Tibial nerve (tissue), 4 donors: ENCODE data around the gene NFIA. TPM values are rescaled to one million over a fixed set of nuclear protein-coding genes. Genes with fewer than 3 reads are reported as not detected.
A peak's percentile ranks its signal among the peaks of the same experiment; 100 is the strongest.

Experiments
- DNase-seq, 2 donors: peaks; one replicate each; pipeline ENCODE4 v3.0.0-alpha.2; 2019; ENCODE audit warnings: low spot score in 2 of 2
- H3K27ac ChIP-seq, 4 donors: fragments of 200-600 bp; sonication (generic) in 3 of 4; one replicate each; pipeline ENCODE4 v1.5.1; 2017 to 2019; ENCODE audit warnings: mild to moderate bottlenecking in 1 of 4
- H3K27me3 ChIP-seq, 2 donors: fragments of 200-600 bp; sonication (generic) in 1 of 2; one replicate each; pipeline versions ENCODE4 v1.5.1 to v1.6.0; 2017 to 2019
- H3K36me3 ChIP-seq, 3 donors: fragments of 200-600 bp; sonication (generic); one replicate each; pipeline ENCODE4 v1.5.1; 2018 to 2019
- H3K4me1 ChIP-seq, 4 donors: fragments of 200-600 bp; sonication (generic) in 3 of 4; one replicate each; pipeline ENCODE4 v1.5.1; 2017 to 2019
- H3K4me3 ChIP-seq, 4 donors: fragments of 200-600 bp; sonication (generic) in 3 of 4; one replicate each; pipeline ENCODE4 v1.5.1; 2017 to 2019; ENCODE audit warnings: mild to moderate bottlenecking in 1 of 4, moderate library complexity in 1 of 4
- H3K9me3 ChIP-seq, 4 donors: fragments of 200-600 bp; sonication (generic) in 3 of 4; one replicate each; pipeline ENCODE4 v1.5.1; 2017 to 2019
- CTCF ChIP-seq, 5 experiments: fragments of 200-600 bp in 3 of 5; fragments of 450-650 bp in 2 of 5; sonication (generic) in 3 of 5; IDR thresholded peaks; one replicate each; pipeline ENCODE4 v1.5.1; 2016 to 2019; ENCODE audit warnings: antibody characterized with exemption in 5 of 5, mild to moderate bottlenecking in 3 of 5, moderate library complexity in 2 of 5
- EP300 ChIP-seq, 2 donors: sonication (generic); formaldehyde crosslinking; IDR thresholded peaks; one replicate each; pipeline ENCODE4 v1.6.1; 2017; ENCODE audit warnings: antibody characterized with exemption in 2 of 2, mild to moderate bottlenecking in 1 of 2
- POLR2A ChIP-seq, 2 donors: fragments of 450-650 bp; IDR thresholded peaks; one replicate each; pipeline ENCODE4 v1.6.1; 2017; ENCODE audit warnings: antibody characterized with exemption in 2 of 2, mild to moderate bottlenecking in 2 of 2, moderate library complexity in 2 of 2
- WGBS, 2 donors: methylation state at CpG; one replicate each; pipeline ENCODE4 v1.1.5; 2018; 5-methylcytosine and 5-hydroxymethylcytosine counted together
- total RNA-seq, 4 donors: library from RNA; depleted of rRNA; stranded (reverse); fragments of >200 nt; gene quantifications; one replicate each; pipeline ENCODE4 v1.1.0, GENCODE V29; 2016

Gene NFIA
- total RNA-seq, 4 donors from 2014 or later: 71.2 to 81.4 (median 75.7) TPM

- Histone ChIP-seq H3K27me3 (no peaks in the 10 kb centered on the region), H3K27ac (peak overlapping the region; percentile 79 to 98 (median 92)), H3K36me3 (peaks cover 0 to 3% (median 0%) of the 10 kb centered on the region in 3 donors), H3K4me3 (peak overlapping the region; percentile 66 to 95 (median 74)), H3K4me1 (peaks cover 0 to 65% (median 33%) of the 10 kb centered on the region in 4 donors), H3K9me3 (no peaks in the 10 kb centered on the region)
- 1% methylated on average over 19 to 72 of the region's 105 CpGs for WGBS, 2 donors
- TF ChIP-seq POLR2A (IDR thresholded peaks at IDR 0.05): no peak
- TF ChIP-seq CTCF (IDR thresholded peaks at IDR 0.05): no peak
- TF ChIP-seq EP300 (IDR thresholded peaks at IDR 0.05): peak in 1 of 2 donors; percentile 9
- no peak for DNase-seq
These were observed 849 bp downstream of the NFIA start for GRCh38 chr1:61083013-61083806.

GRCh38 chr1:61083807-61084440 is 1.6 kb downstream of the NFIA start:
- peak overlapping the region; percentile 66 to 95 (median 74) for H3K4me3 ChIP-seq
- TF ChIP-seq CTCF (IDR thresholded peaks at IDR 0.05) (no peak), EP300 (IDR thresholded peaks at IDR 0.05) (no peak), POLR2A (IDR thresholded peaks at IDR 0.05) (no peak)
- no peak for DNase-seq
- peak overlapping the region; percentile 79 to 98 (median 92) for H3K27ac ChIP-seq
- peaks cover 0 to 62% (median 26%) of the 10 kb centered on the region in 4 donors for H3K4me1 ChIP-seq
- H3K9me3 ChIP-seq: no peaks in the 10 kb centered on the region
- WGBS, 2 donors: 4 to 8% methylated on average over 17 of the region's 17 CpGs
- H3K36me3 ChIP-seq: peaks cover 0 to 10% (median 0%) of the 10 kb centered on the region in 3 donors
- H3K27me3 ChIP-seq: no peaks in the 10 kb centered on the region

GRCh38 chr1:61084491-61085031 is 2.2 kb downstream of the NFIA start:
- Histone ChIP-seq H3K4me1 (peaks cover 0 to 62% (median 23%) of the 10 kb centered on the region in 4 donors), H3K9me3 (no peaks in the 10 kb centered on the region), H3K27ac (peak overlapping the region; percentile 79 to 98 (median 92)), H3K36me3 (peaks cover 0 to 16% (median 0%) of the 10 kb centered on the region in 3 donors), H3K4me3 (peak overlapping the region; percentile 66 to 95 (median 74)), H3K27me3 (no peaks in the 10 kb centered on the region)
- no peak for TF ChIP-seq EP300 (IDR thresholded peaks at IDR 0.05)
- no peak for TF ChIP-seq POLR2A (IDR thresholded peaks at IDR 0.05)
- no peak for TF ChIP-seq CTCF (IDR thresholded peaks at IDR 0.05)
- 17 to 19% methylated on average over 5 of the region's 5 CpGs for WGBS, 2 donors
- DNase-seq: no peak

GRCh38 chr1:61085206-61085982 is 3.0 kb downstream of the NFIA start:
- TF ChIP-seq EP300 (IDR thresholded peaks at IDR 0.05) (no peak), CTCF (IDR thresholded peaks at IDR 0.05) (no peak), POLR2A (IDR thresholded peaks at IDR 0.05) (no peak)
- peak overlapping the region in 2 of 4 donors; percentile 79 to 95 for H3K4me3 ChIP-seq
- 37 to 49% methylated on average over 3 of the region's 3 CpGs for whole genome bisulfite sequencing, 2 donors

More at GRCh38 chr1:61085206-61085982, 3.0 kb downstream of the NFIA start:
- Histone ChIP-seq H3K4me1 (peaks cover 0 to 64% (median 25%) of the 10 kb centered on the region in 4 donors), H3K36me3 (peaks cover 0 to 16% (median 0%) of the 10 kb centered on the region in 3 donors), H3K27ac (peak overlapping the region; percentile 21 to 98 (median 88)), H3K27me3 (no peaks in the 10 kb centered on the region), H3K9me3 (no peaks in the 10 kb centered on the region)
- DNase-seq: no peak
